ENCODE results near the gene UBQLN3. TPM values are rescaled to one million over a fixed set of nuclear protein-coding genes. Genes with fewer than 3 reads are reported as not detected.

Gene UBQLN3
- total and polyA plus RNA-seq, 2 experiments from 2014 or later, result not detected

- no peaks in the 10 kb centered on the region for H3K36me3 ChIP-seq (ENCODE audit: insufficient read depth)
- H4K20me1 ChIP-seq (replicated peaks; ENCODE audit: insufficient read depth), result no peaks in the 10 kb centered on the region
- H3K4me1 Mint-ChIP-seq, result no peaks in the 10 kb centered on the region
- peaks cover 2% of the 10 kb centered on the region for H3K27me3 Mint-ChIP-seq (ENCODE audit: insufficient read depth, low read depth, poor library complexity)
- H3K27ac ChIP-seq (ENCODE audit: low read depth), result no peak overlapping the region
- no peak overlapping the region for H3K27ac Mint-ChIP-seq
- DNase-seq (ENCODE audit: low spot score) (no peak), ATAC-seq (no peak)
- TF ChIP-seq STAT1 (IDR thresholded peaks at IDR 0.05; ENCODE audit: unreplicated experiment), result no peak
- no peak for TF ChIP-seq ETS1 (IDR thresholded peaks at IDR 0.05)
- TF ChIP-seq ZNF462 (CRISPR knock-in tag; IDR thresholded peaks at IDR 0.05), result no peak
- TF ChIP-seq, protein P1, sequence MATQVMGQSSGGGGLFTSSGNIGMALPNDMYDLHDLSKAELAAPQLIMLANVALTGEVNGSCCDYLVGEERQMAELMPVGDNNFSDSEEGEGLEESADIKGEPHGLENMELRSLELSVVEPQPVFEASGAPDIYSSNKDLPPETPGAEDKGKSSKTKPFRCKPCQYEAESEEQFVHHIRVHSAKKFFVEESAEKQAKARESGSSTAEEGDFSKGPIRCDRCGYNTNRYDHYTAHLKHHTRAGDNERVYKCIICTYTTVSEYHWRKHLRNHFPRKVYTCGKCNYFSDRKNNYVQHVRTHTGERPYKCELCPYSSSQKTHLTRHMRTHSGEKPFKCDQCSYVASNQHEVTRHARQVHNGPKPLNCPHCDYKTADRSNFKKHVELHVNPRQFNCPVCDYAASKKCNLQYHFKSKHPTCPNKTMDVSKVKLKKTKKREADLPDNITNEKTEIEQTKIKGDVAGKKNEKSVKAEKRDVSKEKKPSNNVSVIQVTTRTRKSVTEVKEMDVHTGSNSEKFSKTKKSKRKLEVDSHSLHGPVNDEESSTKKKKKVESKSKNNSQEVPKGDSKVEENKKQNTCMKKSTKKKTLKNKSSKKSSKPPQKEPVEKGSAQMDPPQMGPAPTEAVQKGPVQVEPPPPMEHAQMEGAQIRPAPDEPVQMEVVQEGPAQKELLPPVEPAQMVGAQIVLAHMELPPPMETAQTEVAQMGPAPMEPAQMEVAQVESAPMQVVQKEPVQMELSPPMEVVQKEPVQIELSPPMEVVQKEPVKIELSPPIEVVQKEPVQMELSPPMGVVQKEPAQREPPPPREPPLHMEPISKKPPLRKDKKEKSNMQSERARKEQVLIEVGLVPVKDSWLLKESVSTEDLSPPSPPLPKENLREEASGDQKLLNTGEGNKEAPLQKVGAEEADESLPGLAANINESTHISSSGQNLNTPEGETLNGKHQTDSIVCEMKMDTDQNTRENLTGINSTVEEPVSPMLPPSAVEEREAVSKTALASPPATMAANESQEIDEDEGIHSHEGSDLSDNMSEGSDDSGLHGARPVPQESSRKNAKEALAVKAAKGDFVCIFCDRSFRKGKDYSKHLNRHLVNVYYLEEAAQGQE (IDR thresholded peaks at IDR 0.05; ENCODE audit: unreplicated experiment), result no peak
- TF ChIP-seq ZNF331 (CRISPR knock-in tag; IDR thresholded peaks at IDR 0.05; ENCODE audit: low read depth), result no peak
- no peaks in the 10 kb centered on the region for H3K27me3 ChIP-seq (ENCODE audit: insufficient read depth)
- no peaks in the 10 kb centered on the region; the same call in 1 of the 2 replicates for H3K9me2 ChIP-seq (ENCODE audit: insufficient read depth)
- H3K9me3 Mint-ChIP-seq, result no peaks in the 10 kb centered on the region; the same call in 2 of the 3 replicates
- no peak overlapping the region for H3K4me2 ChIP-seq
- H3F3A ChIP-seq (replicated peaks; ENCODE audit: low read depth), result no peaks in the 10 kb centered on the region
- no peak overlapping the region for H2AFZ ChIP-seq
- H3K36me3 Mint-ChIP-seq (ENCODE audit: low read depth), result no peaks in the 10 kb centered on the region
- no peak overlapping the region for H3K4me3 ChIP-seq
- no peak overlapping the region for H3K4me3 Mint-ChIP-seq
- no peaks in the 10 kb centered on the region for H3K79me2 ChIP-seq (replicated peaks; ENCODE audit: insufficient read depth)
- no peaks in the 10 kb centered on the region for H3K4me1 ChIP-seq (ENCODE audit: insufficient read depth)
Measured at GRCh38 chr11:5460983-5461621, 48.7 kb downstream of the UBQLN3 start.

Other genes starting within 250 kb of the UBQLN3 start
- 1.0 TPM in 1 of 2 replicates, not detected in the other for gene HBE1, start 240.0 kb downstream of the UBQLN3 start, total RNA-seq (2014; rRNA removed; shearing (Covaris generic))
- not detected in 2 replicates for gene HBE1, start 240.0 kb downstream of the UBQLN3 start, polyA plus RNA-seq (2016; fragmentation: Nextera tagmentation; extraction: Ambion mirVana)
- gene OR51B4, start 208.0 kb downstream of the UBQLN3 start, total RNA-seq (2014; rRNA removed; shearing (Covaris generic)), result not detected in 2 replicates
- gene OR51B4, start 208.0 kb downstream of the UBQLN3 start, polyA plus RNA-seq (2016; fragmentation: Nextera tagmentation; extraction: Ambion mirVana), result not detected in 2 replicates
- not detected in 2 replicates for gene OR51B2, start 185.7 kb downstream of the UBQLN3 start, total RNA-seq (2014; rRNA removed; shearing (Covaris generic))
- gene OR51B2, start 185.7 kb downstream of the UBQLN3 start, polyA plus RNA-seq (2016; fragmentation: Nextera tagmentation; extraction: Ambion mirVana), result not detected in 2 replicates
- gene OR51B5, start 166.4 kb downstream of the UBQLN3 start, total RNA-seq (2014; rRNA removed; shearing (Covaris generic)), result not detected in 2 replicates
- gene OR51B5, start 166.4 kb downstream of the UBQLN3 start, polyA plus RNA-seq (2016; fragmentation: Nextera tagmentation; extraction: Ambion mirVana), result not detected in 2 replicates
- gene OR51B6, start 158.4 kb downstream of the UBQLN3 start, total RNA-seq (2014; rRNA removed; shearing (Covaris generic)), result not detected in 2 replicates
- not detected in 2 replicates for gene OR51B6, start 158.4 kb downstream of the UBQLN3 start, polyA plus RNA-seq (2016; fragmentation: Nextera tagmentation; extraction: Ambion mirVana)
- 0.03 and 0.35 TPM in 2 replicates for gene OR51M1, start 126.1 kb downstream of the UBQLN3 start, total RNA-seq (2014; rRNA removed; shearing (Covaris generic))
- not detected in 2 replicates for gene OR51M1, start 126.1 kb downstream of the UBQLN3 start, polyA plus RNA-seq (2016; fragmentation: Nextera tagmentation; extraction: Ambion mirVana)
- gene OR51Q1, start 87.8 kb downstream of the UBQLN3 start, total RNA-seq (2014; rRNA removed; shearing (Covaris generic)), result not detected in 2 replicates
- gene OR51Q1, start 87.8 kb downstream of the UBQLN3 start, polyA plus RNA-seq (2016; fragmentation: Nextera tagmentation; extraction: Ambion mirVana), result not detected in 2 replicates
- 1.1 TPM in 1 of 2 replicates, not detected in the other for gene OR51I1, start 68.4 kb downstream of the UBQLN3 start, total RNA-seq (2014; rRNA removed; shearing (Covaris generic))
- gene OR51I1, start 68.4 kb downstream of the UBQLN3 start, polyA plus RNA-seq (2016; fragmentation: Nextera tagmentation; extraction: Ambion mirVana), result not detected in 2 replicates
- gene OR51I2, start 60.6 kb downstream of the UBQLN3 start, total RNA-seq (2014; rRNA removed; shearing (Covaris generic)), result not detected in 2 replicates
- not detected in 2 replicates for gene OR51I2, start 60.6 kb downstream of the UBQLN3 start, polyA plus RNA-seq (2016; fragmentation: Nextera tagmentation; extraction: Ambion mirVana)
- gene OR52D1, start 21.3 kb downstream of the UBQLN3 start, total RNA-seq (2014; rRNA removed; shearing (Covaris generic)), result not detected in 2 replicates
- gene OR52D1, start 21.3 kb downstream of the UBQLN3 start, polyA plus RNA-seq (2016; fragmentation: Nextera tagmentation; extraction: Ambion mirVana), result not detected in 2 replicates
- gene UBQLNL, start 6.7 kb upstream of the UBQLN3 start, total RNA-seq (2014; rRNA removed; shearing (Covaris generic)), result 0.35 and 0.52 TPM in 2 replicates
- 0.09 TPM in 1 of 2 replicates, not detected in the other for gene UBQLNL, start 6.7 kb upstream of the UBQLN3 start, polyA plus RNA-seq (2016; fragmentation: Nextera tagmentation; extraction: Ambion mirVana)
- gene OR52H1, start 38.6 kb upstream of the UBQLN3 start, total RNA-seq (2014; rRNA removed; shearing (Covaris generic)), result 0.28 TPM in 1 of 2 replicates, not detected in the other
- gene OR52H1, start 38.6 kb upstream of the UBQLN3 start, polyA plus RNA-seq (2016; fragmentation: Nextera tagmentation; extraction: Ambion mirVana), result not detected in 2 replicates
- not detected in 2 replicates for gene OR52B6, start 70.9 kb upstream of the UBQLN3 start, total RNA-seq (2014; rRNA removed; shearing (Covaris generic))
- gene OR52B6, start 70.9 kb upstream of the UBQLN3 start, polyA plus RNA-seq (2016; fragmentation: Nextera tagmentation; extraction: Ambion mirVana), result not detected in 2 replicates
- 49.0 and 50.8 TPM in 2 replicates for gene TRIM6, start 86.7 kb upstream of the UBQLN3 start, total RNA-seq (2014; rRNA removed; shearing (Covaris generic))
- 24.3 and 26.4 TPM in 2 replicates for gene TRIM6, start 86.7 kb upstream of the UBQLN3 start, polyA plus RNA-seq (2016; fragmentation: Nextera tagmentation; extraction: Ambion mirVana)
- 1.1 and 2.6 TPM in 2 replicates for gene TRIM34, start 115.0 kb upstream of the UBQLN3 start, total RNA-seq (2014; rRNA removed; shearing (Covaris generic))
- gene TRIM34, start 115.0 kb upstream of the UBQLN3 start, polyA plus RNA-seq (2016; fragmentation: Nextera tagmentation; extraction: Ambion mirVana), result 0.57 and 1.9 TPM in 2 replicates
- gene TRIM5, start 175.1 kb upstream of the UBQLN3 start, total RNA-seq (2014; rRNA removed; shearing (Covaris generic)), result 17.7 and 20.8 TPM in 2 replicates
- gene TRIM5, start 175.1 kb upstream of the UBQLN3 start, polyA plus RNA-seq (2016; fragmentation: Nextera tagmentation; extraction: Ambion mirVana), result 16.1 and 21.0 TPM in 2 replicates
- gene TRIM22, start 179.8 kb upstream of the UBQLN3 start, total RNA-seq (2014; rRNA removed; shearing (Covaris generic)), result 30.9 and 41.1 TPM in 2 replicates
- gene TRIM22, start 179.8 kb upstream of the UBQLN3 start, polyA plus RNA-seq (2016; fragmentation: Nextera tagmentation; extraction: Ambion mirVana), result 17.8 and 23.9 TPM in 2 replicates
- gene OR56B1, start 226.5 kb upstream of the UBQLN3 start, total RNA-seq (2014; rRNA removed; shearing (Covaris generic)), result 0.28 TPM in 1 of 2 replicates, not detected in the other
- not detected in 2 replicates for gene OR56B1, start 226.5 kb upstream of the UBQLN3 start, polyA plus RNA-seq (2016; fragmentation: Nextera tagmentation; extraction: Ambion mirVana)
- gene OR52N4, start 244.3 kb upstream of the UBQLN3 start, total RNA-seq (2014; rRNA removed; shearing (Covaris generic)), result 0.27 TPM in 1 of 2 replicates, not detected in the other
- gene OR52N4, start 244.3 kb upstream of the UBQLN3 start, polyA plus RNA-seq (2016; fragmentation: Nextera tagmentation; extraction: Ambion mirVana), result not detected in 2 replicates